Prostate gland (tissue), 2 donors: ENCODE results near the gene LRRIQ4. TPM values are rescaled to one million over a fixed set of nuclear protein-coding genes. Genes with fewer than 3 reads are reported as not detected.
A peak's percentile ranks its signal among the peaks of the same experiment; 100 is the strongest.

Source experiments
- DNase-seq: peaks from one replicate; pipeline ENCODE4 v3.0.0-alpha.2; 2019; ENCODE audit warnings: low spot score
- H3K27ac ChIP-seq, 2 donors: fragments of 200-600 bp; sonication (generic); 2 replicates each; pipeline ENCODE4 v1.5.1; 2017 to 2019
- H3K27me3 ChIP-seq: fragments of 200-600 bp; sonication (generic); replicated peaks from 2 replicates; pipeline ENCODE4 v1.5.1; 2019; ENCODE audit not compliant: insufficient read depth
- H3K36me3 ChIP-seq, 2 donors: fragments of 200-600 bp; sonication (generic); 1 replicate in 1 of 2; 2 replicates in 1 of 2; pipeline versions ENCODE4 v1.5.1 to v1.8.1; 2017 to 2019
- H3K4me1 ChIP-seq: fragments of 200-600 bp; sonication (generic); replicated peaks from 2 replicates; pipeline ENCODE4 v1.5.1; 2019
- H3K4me3 ChIP-seq, 2 donors: fragments of 200-600 bp; sonication (generic); 2 replicates each; pipeline ENCODE4 v1.5.1; 2017 to 2019
- H3K9me3 ChIP-seq: fragments of 200-600 bp; sonication (generic); 2 replicates; pipeline ENCODE4 v1.5.1; 2017
- CTCF ChIP-seq, 4 experiments: fragments of 200-600 bp in 2 of 4; fragments of 450-650 bp in 2 of 4; sonication (generic) in 2 of 4; IDR thresholded peaks; 1 replicate in 3 of 4; 2 replicates in 1 of 4; pipeline ENCODE4 v1.5.1; 2016 to 2019; ENCODE audit warnings: antibody characterized with exemption in 4 of 4, mild to moderate bottlenecking in 2 of 4, moderate library complexity in 2 of 4
- POLR2A ChIP-seq: fragments of 450-650 bp; IDR thresholded peaks from one replicate; pipeline ENCODE4 v1.6.1; 2016; ENCODE audit warnings: antibody characterized with exemption, mild to moderate bottlenecking
- POLR2AphosphoS5 ChIP-seq: sonication (generic); formaldehyde crosslinking; IDR thresholded peaks from one replicate; pipeline ENCODE4 v1.6.1; 2017; ENCODE audit warnings: antibody characterized with exemption
- WGBS: methylation state at CpG from one replicate; pipeline ENCODE4 v1.1.5; 2018; 5-methylcytosine and 5-hydroxymethylcytosine counted together
- intact Hi-C: fragments of 100-400 bp; cut with DNase I; formaldehyde crosslinking; loops from one replicate; pipeline ENCODE4 v1.14.2; 2022
- total RNA-seq, 2 donors: library from RNA; depleted of rRNA; stranded (reverse); fragments of >200 nt; gene quantifications; one replicate each; pipeline ENCODE4 v1.1.0, GENCODE V29; 2016

The LRRIQ4 gene
- total RNA-seq, 2 donors from 2014 or later = 0.74 TPM; not detected in 1

DNA sequence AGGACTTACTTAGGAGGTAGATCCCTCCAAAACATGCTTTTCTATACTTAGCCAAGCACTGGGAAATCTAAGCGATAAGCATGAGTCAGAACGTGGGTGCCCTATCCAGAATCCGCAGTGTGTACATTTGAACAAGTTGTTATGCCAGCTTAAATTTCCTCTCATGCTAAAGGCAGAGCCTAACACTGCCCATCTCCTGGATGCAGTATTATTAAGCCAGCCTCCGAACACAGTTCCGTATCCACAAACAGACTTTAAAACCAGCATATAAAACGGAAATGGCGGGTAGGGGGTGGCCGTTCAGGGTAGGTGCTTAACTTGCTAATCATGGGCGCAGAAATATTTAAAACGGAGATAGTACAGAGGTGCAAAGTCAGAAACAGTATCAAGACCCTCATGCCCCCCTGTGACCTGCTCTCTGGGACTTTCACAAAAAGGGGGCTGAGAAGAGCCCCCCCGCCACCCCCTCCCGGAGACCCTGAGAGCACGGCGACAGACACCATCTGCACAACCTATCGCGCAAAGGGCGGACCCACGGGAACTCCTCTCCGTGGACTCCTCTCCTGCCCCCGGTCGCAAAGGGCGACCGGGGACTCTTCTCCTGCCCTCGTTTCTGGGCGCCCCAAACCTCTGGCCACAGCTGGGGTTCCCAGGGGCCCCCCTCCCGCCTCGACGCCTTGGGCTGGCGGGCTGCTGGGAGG, 889 bp upstream of the LRRIQ4 start:
- H3K36me3 ChIP-seq = no peaks in the 10 kb centered on the region
- H3K9me3 ChIP-seq = no peaks in the 10 kb centered on the region
- intact Hi-C loops = no loop called here
- WGBS = 2% methylated on average over 29 of the region's 29 CpGs
- H3K27ac ChIP-seq = peak overlapping the region; percentile 64 to 65
- no peaks in the 10 kb centered on the region for H3K4me1 ChIP-seq
- peak overlapping the region; percentile 47 to 48 for H3K4me3 ChIP-seq
- TF ChIP-seq POLR2A (peak; percentile 5), CTCF (IDR thresholded peaks at IDR 0.05) (no peak)
- no peaks in the 10 kb centered on the region for H3K27me3 ChIP-seq
- no peak for DNase-seq

DNA sequence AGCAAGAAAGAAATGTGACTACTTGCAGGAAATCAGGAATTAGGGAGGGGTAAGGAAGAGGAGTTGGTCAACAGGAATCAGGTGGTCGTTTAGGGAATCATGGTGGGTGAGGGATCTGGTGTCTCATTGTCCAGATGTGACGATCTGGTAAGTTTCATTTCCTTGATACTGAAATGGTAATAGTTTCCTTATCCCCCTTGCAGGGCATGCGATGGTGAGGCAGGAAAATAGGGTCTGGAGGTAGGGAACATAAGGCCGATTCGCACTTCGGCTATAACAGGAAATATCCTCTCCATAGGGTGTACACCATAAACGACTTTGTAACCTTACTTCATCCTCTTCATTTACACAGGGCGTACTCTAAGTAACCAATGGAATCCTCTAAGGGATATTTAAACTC, 608 bp downstream of the LRRIQ4 start:
- TF ChIP-seq POLR2A = no peak
- TF ChIP-seq POLR2AphosphoS5 = no peak
- TF ChIP-seq CTCF (IDR thresholded peaks at IDR 0.05) = no peak
- H3K9me3 ChIP-seq = no peaks in the 10 kb centered on the region
- intact Hi-C loops = no loop called here

GRCh38 chr3:169813757-169814517, 1.3 kb downstream of the LRRIQ4 start:
- H3K4me3 ChIP-seq = peak overlapping the region in 1 of 2 donors; percentile 9
- H3K27me3 ChIP-seq = no peaks in the 10 kb centered on the region
- intact Hi-C loops = no loop called here
- no peak overlapping the region for H3K27ac ChIP-seq
- DNase-seq = no peak
- H3K36me3 ChIP-seq = no peaks in the 10 kb centered on the region
- no peaks in the 10 kb centered on the region for H3K4me1 ChIP-seq
- TF ChIP-seq POLR2A (no peak), POLR2AphosphoS5 (no peak), CTCF (IDR thresholded peaks at IDR 0.05) (no peak)
- WGBS = 71% methylated on average over 27 of the region's 27 CpGs
- H3K9me3 ChIP-seq = no peaks in the 10 kb centered on the region

More for the DNA sequence above, 608 bp downstream of the LRRIQ4 start:
- no peaks in the 10 kb centered on the region for H3K36me3 ChIP-seq
- H3K27ac ChIP-seq = no peak overlapping the region
- no peaks in the 10 kb centered on the region for H3K27me3 ChIP-seq
- no peaks in the 10 kb centered on the region for H3K4me1 ChIP-seq
- H3K4me3 ChIP-seq = peak overlapping the region; percentile 9 to 47
- DNase-seq = no peak
- WGBS = 74% methylated on average over 8 of the region's 8 CpGs

- H3K27ac ChIP-seq = no peak overlapping the region
- TF ChIP-seq POLR2A (no peak), CTCF (IDR thresholded peaks at IDR 0.05) (no peak), POLR2AphosphoS5 (no peak)
- DNase-seq = no peak
- 94% methylated on average over 4 of the region's 4 CpGs for WGBS
- H3K9me3 ChIP-seq = no peaks in the 10 kb centered on the region
- H3K4me3 ChIP-seq = no peak overlapping the region
- no peaks in the 10 kb centered on the region for H3K27me3 ChIP-seq
- H3K36me3 ChIP-seq = no peaks in the 10 kb centered on the region
- intact Hi-C loops = no loop called here
- H3K4me1 ChIP-seq = no peaks in the 10 kb centered on the region
Measured at GRCh38 chr3:169815590-169816150, 3.0 kb downstream of the LRRIQ4 start.
